ENCODE measurements around the gene OR9Q2.

The OR9Q2 gene

GRCh38 chr11:58165504-58166106 lies 23.3 kb upstream of the OR9Q2 start:
- Histone ChIP-seq H3K36me3 (ENCODE audit: low read depth) (no peaks in the 10 kb centered on the region), H3K27me3 (ENCODE audit: insufficient read depth, poor library complexity, severe bottlenecking) (no peaks in the 10 kb centered on the region), H3K27ac (ENCODE audit: poor library complexity, severe bottlenecking) (no peak overlapping the region), H3K9me3 (ENCODE audit: severe bottlenecking) (no peaks in the 10 kb centered on the region), H3K4me1 (ENCODE audit: insufficient read depth, poor library complexity, severe bottlenecking) (no peaks in the 10 kb centered on the region), H3K4me3 (ENCODE audit: severe bottlenecking) (no peak overlapping the region)
- ATAC-seq (ENCODE audit: low read depth) = no peak
- DNase-seq (ENCODE audit: low spot score) = no peak
- no peak for TF ChIP-seq CTCF (IDR thresholded peaks at IDR 0.05; ENCODE audit: poor library complexity, severe bottlenecking)

GRCh38 chr11:58177409-58178054 lies 11.3 kb upstream of the OR9Q2 start:
- no peak for ATAC-seq (ENCODE audit: low read depth)
- no peak for DNase-seq (ENCODE audit: low spot score)
- Histone ChIP-seq H3K27ac (ENCODE audit: poor library complexity, severe bottlenecking) (no peak overlapping the region), H3K4me3 (ENCODE audit: severe bottlenecking) (no peak overlapping the region), H3K36me3 (ENCODE audit: low read depth) (no peaks in the 10 kb centered on the region), H3K9me3 (ENCODE audit: severe bottlenecking) (no peaks in the 10 kb centered on the region), H3K27me3 (ENCODE audit: insufficient read depth, poor library complexity, severe bottlenecking) (no peaks in the 10 kb centered on the region), H3K4me1 (ENCODE audit: insufficient read depth, poor library complexity, severe bottlenecking) (no peaks in the 10 kb centered on the region)
- TF ChIP-seq CTCF (IDR thresholded peaks at IDR 0.05; ENCODE audit: poor library complexity, severe bottlenecking) = no peak

- no peaks in the 10 kb centered on the region for H3K9me3 ChIP-seq (ENCODE audit: severe bottlenecking)
- TF ChIP-seq CTCF (IDR thresholded peaks at IDR 0.05; ENCODE audit: poor library complexity, severe bottlenecking) = no peak
- no peaks in the 10 kb centered on the region for H3K4me1 ChIP-seq (ENCODE audit: insufficient read depth, poor library complexity, severe bottlenecking)
- no peak overlapping the region for H3K4me3 ChIP-seq (ENCODE audit: severe bottlenecking)
- no peaks in the 10 kb centered on the region for H3K36me3 ChIP-seq (ENCODE audit: low read depth)
- no peak for ATAC-seq (ENCODE audit: low read depth)
- no peak for DNase-seq (ENCODE audit: low spot score)
- H3K27me3 ChIP-seq (ENCODE audit: insufficient read depth, poor library complexity, severe bottlenecking) = no peaks in the 10 kb centered on the region
- H3K27ac ChIP-seq (ENCODE audit: poor library complexity, severe bottlenecking) = no peak overlapping the region
These were observed 10.4 kb upstream of the OR9Q2 start for GRCh38 chr11:58178444-58178843.

GRCh38 chr11:58179648-58180047 lies 9.2 kb upstream of the OR9Q2 start:
- H3K27ac ChIP-seq (ENCODE audit: poor library complexity, severe bottlenecking) = no peak overlapping the region
- DNase-seq (ENCODE audit: low spot score) = no peak
- H3K36me3 ChIP-seq (ENCODE audit: low read depth) = no peaks in the 10 kb centered on the region
- no peaks in the 10 kb centered on the region for H3K9me3 ChIP-seq (ENCODE audit: severe bottlenecking)
- ATAC-seq (ENCODE audit: low read depth) = no peak
- no peaks in the 10 kb centered on the region for H3K27me3 ChIP-seq (ENCODE audit: insufficient read depth, poor library complexity, severe bottlenecking)
- no peaks in the 10 kb centered on the region for H3K4me1 ChIP-seq (ENCODE audit: insufficient read depth, poor library complexity, severe bottlenecking)
- no peak overlapping the region for H3K4me3 ChIP-seq (ENCODE audit: severe bottlenecking)
- no peak for TF ChIP-seq CTCF (IDR thresholded peaks at IDR 0.05; ENCODE audit: poor library complexity, severe bottlenecking)

- Histone ChIP-seq H3K9me3 (ENCODE audit: severe bottlenecking) (no peaks in the 10 kb centered on the region), H3K4me1 (ENCODE audit: insufficient read depth, poor library complexity, severe bottlenecking) (no peaks in the 10 kb centered on the region), H3K27me3 (ENCODE audit: insufficient read depth, poor library complexity, severe bottlenecking) (no peaks in the 10 kb centered on the region), H3K27ac (ENCODE audit: poor library complexity, severe bottlenecking) (no peak overlapping the region), H3K36me3 (ENCODE audit: low read depth) (no peaks in the 10 kb centered on the region), H3K4me3 (ENCODE audit: severe bottlenecking) (no peak overlapping the region)
- DNase-seq (ENCODE audit: low spot score) (no peak), ATAC-seq (ENCODE audit: low read depth) (no peak)
- no peak for TF ChIP-seq CTCF (IDR thresholded peaks at IDR 0.05; ENCODE audit: poor library complexity, severe bottlenecking)
These were observed 1.9 kb upstream of the OR9Q2 start for GRCh38 chr11:58186938-58187337.

Measured in RWPE2 (cell line).